Neural cell (in vitro differentiated cells): ENCODE results near the gene PDE6D. TPM values are rescaled to one million over a fixed set of nuclear protein-coding genes. Genes with fewer than 3 reads are reported as not detected.

Experiments
- H2AFZ ChIP-seq: fragments of 200-600, 300-800 bp; sonication (generic), shearing (Covaris generic); 2 replicates; pipeline ENCODE4 v1.6.0; 2014; ENCODE audit warnings: low read depth, mild to moderate bottlenecking, antibody characterized with exemption, low read length, moderate library complexity
- H3F3A ChIP-seq: fragments of 200-600 bp; shearing (Covaris generic); 2 replicates; pipeline ENCODE4 v1.6.1; 2016; ENCODE audit warnings: mild to moderate bottlenecking, moderate library complexity, mixed read lengths, antibody characterized with exemption, low read length; ENCODE audit not compliant: insufficient read depth, poor library complexity, severe bottlenecking
- H3K27ac ChIP-seq: fragments of 200-600, 300-800 bp; sonication (generic), shearing (Covaris generic); 2 replicates; pipeline ENCODE4 v1.5.1; 2014; ENCODE audit warnings: mild to moderate bottlenecking, low read length, moderate library complexity
- H3K27me3 ChIP-seq: fragments of 300-800, 200-600 bp; sonication (generic), shearing (Covaris generic); 2 replicates; pipeline ENCODE4 v1.6.0; 2014; ENCODE audit warnings: mild to moderate bottlenecking, low read depth, low read length, moderate library complexity; ENCODE audit not compliant: insufficient read depth
- H3K36me3 ChIP-seq: fragments of 300-800, 200-600 bp; sonication (generic), shearing (Covaris generic); 2 replicates; pipeline ENCODE4 v1.5.1; 2014; ENCODE audit warnings: mild to moderate bottlenecking, antibody characterized with exemption, low read length, moderate library complexity; ENCODE audit not compliant: insufficient read depth
- H3K4me2 ChIP-seq: fragments of 300-800, 200-600 bp; sonication (generic), shearing (Covaris generic); 2 replicates; pipeline ENCODE4 v1.6.0; 2014; ENCODE audit warnings: mild to moderate bottlenecking, low read length
- H3K4me3 ChIP-seq: fragments of 300-800, 200-600 bp; sonication (generic), shearing (Covaris generic); 2 replicates; pipeline ENCODE4 v1.5.1; 2014; ENCODE audit warnings: mild to moderate bottlenecking, low read length, moderate library complexity
- H3K79me2 ChIP-seq: fragments of 200-600 bp; shearing (Covaris generic); replicated peaks from 2 replicates; pipeline ENCODE4 v1.6.0; 2014; ENCODE audit warnings: mild to moderate bottlenecking, low read length, moderate library complexity; ENCODE audit not compliant: insufficient read depth
- H3K9ac ChIP-seq: fragments of 300-800, 200-600 bp; sonication (generic), shearing (Covaris generic); 2 replicates; pipeline ENCODE4 v1.6.1; 2016; ENCODE audit warnings: mild to moderate bottlenecking, low read length, mixed read lengths
- H3K9me2 ChIP-seq: fragments of 200-600 bp; shearing (Covaris generic); 2 replicates; pipeline ENCODE4 v1.6.1; 2016; ENCODE audit warnings: mild to moderate bottlenecking, low read length, mixed read lengths; ENCODE audit not compliant: insufficient read depth
- H3K9me3 ChIP-seq: fragments of 200-600, 300-800 bp; sonication (generic), shearing (Covaris generic); 2 replicates; pipeline ENCODE4 v1.6.1; 2016; ENCODE audit warnings: mild to moderate bottlenecking, mixed run types, low read length, moderate library complexity, mixed read lengths
- H4K20me1 ChIP-seq: fragments of 200-600 bp; shearing (Covaris generic); 2 replicates; pipeline ENCODE4 v1.6.1; 2016; ENCODE audit warnings: mild to moderate bottlenecking, mixed run types; ENCODE audit not compliant: insufficient read depth
- CTCF ChIP-seq: fragments of 450-650 bp; IDR thresholded peaks from 2 replicates; pipeline ENCODE4 v1.5.1; 2014; ENCODE audit warnings: antibody characterized with exemption, mild to moderate bottlenecking, moderate library complexity; ENCODE audit not compliant: poor library complexity, severe bottlenecking
- EP300 ChIP-seq: fragments of 450-650 bp; conservative IDR thresholded peaks from 2 replicates; pipeline ENCODE4 v1.6.1; 2014; ENCODE audit warnings: antibody characterized with exemption, mild to moderate bottlenecking, moderate library complexity; ENCODE audit not compliant: poor library complexity, severe bottlenecking
- EZH2 ChIP-seq: fragments of 200-600, 300-800 bp; shearing (Covaris generic), sonication (generic); IDR thresholded peaks from 2 replicates; pipeline ENCODE4 v1.6.1; 2014; ENCODE audit warnings: antibody characterized with exemption, low read length, borderline replicate concordance, mild to moderate bottlenecking; ENCODE audit not compliant: insufficient read depth, poor library complexity, severe bottlenecking
- MXI1 ChIP-seq: fragments of 450-650 bp; conservative IDR thresholded peaks from 2 replicates; pipeline ENCODE4 v1.6.1; 2014; ENCODE audit warnings: antibody characterized with exemption, mild to moderate bottlenecking; ENCODE audit not compliant: poor library complexity, severe bottlenecking
- POLR2AphosphoS5 ChIP-seq: IDR thresholded peaks from 2 replicates; pipeline ENCODE4 v1.6.1; 2012
- RAD21 ChIP-seq: fragments of 450-650 bp; conservative IDR thresholded peaks from 2 replicates; pipeline ENCODE4 v1.6.1; 2014; ENCODE audit warnings: antibody characterized with exemption, mild to moderate bottlenecking, moderate library complexity
- REST ChIP-seq: IDR thresholded peaks from 2 replicates; pipeline ENCODE4 v1.6.1; 2012; ENCODE audit warnings: borderline replicate concordance
- SMC3 ChIP-seq: fragments of 450-650 bp; conservative IDR thresholded peaks from 2 replicates; pipeline ENCODE4 v1.6.1; 2014; ENCODE audit warnings: antibody characterized with exemption, mild to moderate bottlenecking, moderate library complexity; ENCODE audit not compliant: poor library complexity
- TAF1 ChIP-seq: IDR thresholded peaks from 2 replicates; pipeline ENCODE4 v1.6.1; 2012; ENCODE audit warnings: low read depth
- polyA plus RNA-seq: library from polyadenylated mRNA; depleted of rRNA; stranded (reverse); fragments of >200 nt; gene quantifications from 2 replicates; pipeline ENCODE4 v1.2.3, GENCODE V29; 2014

PDE6D gene
- polyA plus RNA-seq, 1 donor from 2014 or later: 150 TPM

- Histone ChIP-seq H3K9ac (no peak overlapping the region), H3F3A (peaks cover 11% of the 10 kb centered on the region), H3K27ac (no peak overlapping the region), H3K4me3 (no peak overlapping the region), H3K4me2 (no peak overlapping the region), H3K9me2 (no peaks in the 10 kb centered on the region), H3K27me3 (no peaks in the 10 kb centered on the region), H2AFZ (no peak overlapping the region), H3K9me3 (no peaks in the 10 kb centered on the region), H3K79me2 (peaks cover 25% of the 10 kb centered on the region), H3K36me3 (peaks cover 4% of the 10 kb centered on the region), H4K20me1 (peaks cover 31% of the 10 kb centered on the region)
- TF ChIP-seq TAF1: no peak
- TF ChIP-seq RAD21: no peak
- TF ChIP-seq EZH2: no peak
- TF ChIP-seq SMC3: no peak
- TF ChIP-seq CTCF: no peak
- no peak for TF ChIP-seq POLR2AphosphoS5
- no peak for TF ChIP-seq REST
- no peak for TF ChIP-seq MXI1
- TF ChIP-seq EP300: no peak
Measured at GRCh38 chr2:231715988-231716616, 65.0 kb downstream of the PDE6D start.

GRCh38 chr2:231715499-231715837 lies 65.6 kb downstream of the PDE6D start:
- no peak overlapping the region for H3K4me2 ChIP-seq
- H4K20me1 ChIP-seq: peaks cover 38% of the 10 kb centered on the region
- H2AFZ ChIP-seq: no peak overlapping the region
- H3K9me2 ChIP-seq: no peaks in the 10 kb centered on the region
- peaks cover 32% of the 10 kb centered on the region for H3K79me2 ChIP-seq
- H3K27me3 ChIP-seq: no peaks in the 10 kb centered on the region
- H3K9me3 ChIP-seq: no peaks in the 10 kb centered on the region
- no peak overlapping the region for H3K27ac ChIP-seq
- H3F3A ChIP-seq: peaks cover 11% of the 10 kb centered on the region
- H3K9ac ChIP-seq: no peak overlapping the region
- peaks cover 4% of the 10 kb centered on the region for H3K36me3 ChIP-seq
- no peak overlapping the region for H3K4me3 ChIP-seq
- no peak for TF ChIP-seq EZH2
- no peak for TF ChIP-seq POLR2AphosphoS5
